ENCODE results near the gene LRP4.
A peak's percentile ranks its signal among the peaks of the same experiment; 100 is the strongest.
"Not testable (repeated sequence)": the region's sequence is repeated elsewhere in the genome, so short reads cannot be mapped to it uniquely, and the experiment has no call there.

LRP4 gene, protein sequence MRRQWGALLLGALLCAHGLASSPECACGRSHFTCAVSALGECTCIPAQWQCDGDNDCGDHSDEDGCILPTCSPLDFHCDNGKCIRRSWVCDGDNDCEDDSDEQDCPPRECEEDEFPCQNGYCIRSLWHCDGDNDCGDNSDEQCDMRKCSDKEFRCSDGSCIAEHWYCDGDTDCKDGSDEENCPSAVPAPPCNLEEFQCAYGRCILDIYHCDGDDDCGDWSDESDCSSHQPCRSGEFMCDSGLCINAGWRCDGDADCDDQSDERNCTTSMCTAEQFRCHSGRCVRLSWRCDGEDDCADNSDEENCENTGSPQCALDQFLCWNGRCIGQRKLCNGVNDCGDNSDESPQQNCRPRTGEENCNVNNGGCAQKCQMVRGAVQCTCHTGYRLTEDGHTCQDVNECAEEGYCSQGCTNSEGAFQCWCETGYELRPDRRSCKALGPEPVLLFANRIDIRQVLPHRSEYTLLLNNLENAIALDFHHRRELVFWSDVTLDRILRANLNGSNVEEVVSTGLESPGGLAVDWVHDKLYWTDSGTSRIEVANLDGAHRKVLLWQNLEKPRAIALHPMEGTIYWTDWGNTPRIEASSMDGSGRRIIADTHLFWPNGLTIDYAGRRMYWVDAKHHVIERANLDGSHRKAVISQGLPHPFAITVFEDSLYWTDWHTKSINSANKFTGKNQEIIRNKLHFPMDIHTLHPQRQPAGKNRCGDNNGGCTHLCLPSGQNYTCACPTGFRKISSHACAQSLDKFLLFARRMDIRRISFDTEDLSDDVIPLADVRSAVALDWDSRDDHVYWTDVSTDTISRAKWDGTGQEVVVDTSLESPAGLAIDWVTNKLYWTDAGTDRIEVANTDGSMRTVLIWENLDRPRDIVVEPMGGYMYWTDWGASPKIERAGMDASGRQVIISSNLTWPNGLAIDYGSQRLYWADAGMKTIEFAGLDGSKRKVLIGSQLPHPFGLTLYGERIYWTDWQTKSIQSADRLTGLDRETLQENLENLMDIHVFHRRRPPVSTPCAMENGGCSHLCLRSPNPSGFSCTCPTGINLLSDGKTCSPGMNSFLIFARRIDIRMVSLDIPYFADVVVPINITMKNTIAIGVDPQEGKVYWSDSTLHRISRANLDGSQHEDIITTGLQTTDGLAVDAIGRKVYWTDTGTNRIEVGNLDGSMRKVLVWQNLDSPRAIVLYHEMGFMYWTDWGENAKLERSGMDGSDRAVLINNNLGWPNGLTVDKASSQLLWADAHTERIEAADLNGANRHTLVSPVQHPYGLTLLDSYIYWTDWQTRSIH (N-terminal part only)

DNA sequence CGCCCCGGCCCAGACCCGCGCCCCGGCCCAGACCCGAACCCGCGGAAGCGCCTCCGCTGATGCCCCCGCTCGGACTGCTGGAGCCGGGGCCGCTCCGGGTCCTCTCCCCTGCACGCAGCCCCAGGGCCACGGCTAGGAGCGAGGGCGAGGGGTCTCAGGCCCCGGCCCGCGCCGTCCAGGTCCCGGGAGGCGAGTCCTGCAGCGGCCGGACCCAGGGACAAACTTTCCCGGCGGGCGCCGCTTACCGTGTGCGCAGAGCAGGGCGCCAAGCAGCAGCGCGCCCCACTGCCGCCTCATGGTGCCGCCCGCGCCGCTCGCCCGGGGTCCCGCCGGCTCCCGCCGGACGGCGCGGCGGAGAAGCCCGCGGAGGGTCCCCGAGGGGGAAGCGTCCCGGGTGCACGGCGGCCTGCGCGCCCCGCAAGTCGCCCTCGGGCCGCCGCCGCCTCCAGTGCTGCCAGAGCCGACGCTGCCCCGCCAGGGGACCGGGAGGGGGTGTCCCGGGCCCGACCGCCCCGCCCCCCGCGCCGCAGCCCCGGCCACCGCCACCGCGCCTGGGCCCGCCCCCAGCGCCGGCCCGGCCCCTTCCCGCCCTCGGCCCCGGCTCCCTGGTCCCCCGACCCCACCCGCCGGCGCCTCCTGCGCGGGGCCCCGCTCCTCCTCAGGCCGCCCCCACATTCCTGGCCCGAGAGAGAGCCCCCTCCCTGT is at the start of gene LRP4:
Gene LRP4 (minus strand): TSS at position 468 of the 705 bp plus-strand sequence. CDS start 171 bp downstream, at position 297.
- peak; percentile 50 for DNase-seq

DNA sequence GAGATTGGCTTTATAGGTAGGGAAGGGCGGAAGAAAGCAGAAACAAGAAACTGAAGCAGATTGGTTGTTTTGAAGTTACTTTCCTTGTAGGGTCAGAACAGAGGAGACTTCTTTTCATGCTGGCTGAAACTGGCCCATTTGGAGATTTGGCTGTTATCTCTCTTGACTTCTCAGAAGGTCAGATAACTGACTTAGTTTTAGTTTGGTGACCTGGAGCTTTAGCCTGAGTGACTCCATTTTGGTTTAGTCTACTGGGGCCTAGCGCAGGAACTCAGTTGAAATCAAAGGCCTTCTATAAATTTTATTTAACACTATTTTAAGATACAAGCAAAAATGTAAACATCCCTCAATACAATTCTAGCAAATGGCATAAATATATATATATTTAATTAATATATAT is 49.6 kb upstream of the LRP4 start:
- no peak for DNase-seq

DNA sequence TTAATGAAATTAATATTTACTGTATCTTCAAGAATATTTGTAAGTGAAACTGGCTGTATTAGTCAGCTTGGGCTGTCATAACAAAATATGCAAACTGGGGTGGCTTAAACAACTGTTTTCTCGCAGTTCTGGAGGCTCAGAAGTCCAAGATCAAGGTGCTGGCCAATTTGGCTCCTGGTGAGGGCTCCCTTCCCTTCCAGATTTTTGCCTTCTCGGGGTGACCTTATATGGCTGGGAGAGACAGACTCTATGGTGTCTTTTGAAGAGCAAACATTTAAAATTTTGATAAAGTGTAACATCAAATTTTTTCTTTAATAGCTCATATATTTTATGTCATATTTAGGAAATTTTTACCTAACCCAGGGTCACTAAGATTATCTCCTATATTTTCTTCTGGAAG is 48.4 kb upstream of the LRP4 start:
- DNase-seq, result no peak

DNA sequence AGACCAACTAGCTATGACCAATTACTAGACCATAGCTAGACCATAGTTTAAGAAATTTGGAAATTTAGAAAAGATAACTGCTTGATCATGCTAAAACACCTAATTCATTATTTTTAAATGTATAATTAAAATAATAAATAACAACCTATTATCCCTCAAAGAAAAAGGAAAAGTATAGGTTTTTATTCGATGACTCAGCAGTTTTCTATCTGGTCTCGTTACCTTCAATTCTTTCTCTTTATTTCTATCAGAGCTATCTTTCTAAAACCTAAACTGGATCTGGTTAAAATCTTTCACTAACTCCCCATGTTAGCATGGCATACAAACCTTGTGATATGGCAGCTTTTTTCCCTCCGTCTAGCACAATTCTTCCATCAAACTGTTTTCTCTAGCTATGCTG is 45.5 kb upstream of the LRP4 start:
- no peak for DNase-seq

DNA sequence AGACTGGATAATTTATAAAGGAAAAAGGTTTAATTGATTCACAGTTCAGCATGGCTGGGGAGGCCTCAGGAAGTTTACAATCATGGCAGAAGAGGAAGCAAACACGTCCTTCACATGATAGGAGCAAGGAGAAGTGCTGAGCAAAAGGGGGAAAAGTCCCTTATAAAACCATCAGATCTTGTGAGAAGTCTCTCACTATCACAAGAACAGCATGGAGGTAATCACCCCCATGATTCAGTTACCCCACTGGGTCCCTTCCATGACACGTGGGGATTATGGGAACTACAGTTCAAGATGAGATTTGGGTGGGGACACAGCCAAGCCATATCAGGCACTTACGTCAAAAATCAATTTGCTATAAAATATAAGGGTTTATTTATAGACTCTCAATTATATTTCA is 43.5 kb upstream of the LRP4 start:
- not testable (repeated sequence) for DNase-seq

DNA sequence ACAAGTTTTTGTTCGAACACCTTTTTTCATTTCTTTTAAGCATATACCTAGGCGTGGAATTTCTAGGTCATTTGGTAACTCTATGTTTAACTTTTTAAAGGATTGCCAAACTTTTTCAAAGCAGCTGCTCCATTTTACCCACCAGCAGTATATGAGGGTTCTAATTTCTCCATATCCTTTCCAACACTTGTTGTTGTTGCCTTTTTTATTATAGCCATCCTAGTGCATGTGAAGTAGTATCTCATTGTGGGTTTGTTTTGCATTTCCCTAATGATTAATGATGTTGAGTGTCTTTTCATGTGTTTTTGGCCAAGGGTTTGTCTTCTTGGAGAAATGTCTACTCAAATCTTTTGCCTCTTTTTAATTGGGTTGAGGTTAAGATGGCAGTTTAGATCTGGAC is 42.7 kb upstream of the LRP4 start:
- DNase-seq, result no peak

DNA sequence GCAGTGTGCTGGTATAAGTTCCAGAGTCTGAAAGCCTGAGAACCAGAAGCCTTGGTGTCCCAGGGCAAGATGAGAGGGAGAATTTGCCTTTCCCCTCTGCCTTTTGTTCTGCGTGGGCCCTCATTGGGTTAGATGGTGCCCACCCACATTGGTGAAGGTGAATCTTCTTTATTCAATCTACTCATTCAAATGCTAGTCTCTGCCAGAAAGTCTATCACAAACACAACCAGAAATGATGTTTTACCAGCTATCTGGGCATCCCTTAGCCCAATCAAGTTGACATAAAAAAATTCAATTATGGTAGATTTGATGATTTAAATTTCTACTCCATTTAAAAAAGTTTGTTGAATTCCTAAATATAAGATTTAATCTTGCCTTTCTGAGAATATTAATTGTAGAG is 40.4 kb upstream of the LRP4 start:
- no peak for DNase-seq

DNA sequence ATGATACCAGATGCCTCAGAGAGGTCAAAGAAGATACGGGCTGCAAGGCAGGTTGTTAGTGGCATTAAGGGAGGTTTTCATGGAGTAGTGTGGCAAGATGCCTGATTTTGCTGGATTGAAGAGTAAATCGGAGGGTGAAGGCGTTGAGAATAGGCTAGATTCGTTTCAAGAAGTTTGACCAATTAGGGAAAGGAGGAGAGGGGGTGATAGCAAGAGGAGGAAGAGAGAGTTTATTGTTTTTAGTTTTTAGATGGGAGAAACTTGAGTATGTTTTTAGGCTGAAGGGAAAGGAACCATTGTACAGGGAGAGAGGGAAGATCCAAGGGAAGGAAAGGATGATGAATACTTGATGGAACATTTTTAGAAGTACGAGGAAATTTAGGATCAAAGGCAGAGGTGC is 34.7 kb upstream of the LRP4 start:
- no peak for DNase-seq

DNA sequence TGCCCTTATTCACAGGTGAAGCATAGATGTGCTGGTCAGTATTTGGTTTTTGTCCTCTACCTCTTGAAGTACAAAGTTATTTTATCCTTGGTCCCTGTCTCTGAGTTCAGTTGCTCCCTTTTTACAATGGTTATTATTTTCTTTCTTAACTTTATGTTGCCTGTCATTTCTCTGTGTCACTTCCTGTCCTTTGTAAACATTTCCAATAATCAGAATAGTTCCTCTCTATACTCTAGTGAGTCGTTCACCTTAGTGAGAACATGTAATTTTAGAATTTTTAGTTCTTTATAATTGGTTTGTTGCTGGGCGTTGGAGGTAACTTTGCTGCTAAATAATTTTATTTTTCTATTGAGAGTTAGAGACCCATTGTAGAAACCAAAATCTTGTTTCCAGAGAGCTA is 34.2 kb upstream of the LRP4 start:
- no peak for DNase-seq

DNA sequence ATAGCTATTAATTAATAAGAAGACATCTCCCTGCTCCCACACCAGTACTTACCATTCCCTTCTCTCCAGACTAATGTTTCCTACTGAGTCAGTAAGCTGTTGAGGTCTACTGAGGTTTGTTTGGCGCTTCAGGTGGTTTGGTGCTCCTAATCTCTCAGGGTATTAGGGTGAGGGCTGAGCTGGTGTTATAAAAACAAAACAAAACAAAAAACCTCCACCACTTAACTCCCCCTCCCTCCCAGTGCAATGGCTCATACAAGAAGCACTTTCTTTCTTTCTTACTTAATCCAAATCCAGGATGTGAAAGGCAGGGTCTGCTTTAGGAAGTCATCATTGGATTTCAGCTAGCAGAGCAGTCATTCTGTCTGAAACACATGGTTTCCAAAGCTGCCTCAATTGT is 33.5 kb upstream of the LRP4 start:
- DNase-seq, result no peak

DNA sequence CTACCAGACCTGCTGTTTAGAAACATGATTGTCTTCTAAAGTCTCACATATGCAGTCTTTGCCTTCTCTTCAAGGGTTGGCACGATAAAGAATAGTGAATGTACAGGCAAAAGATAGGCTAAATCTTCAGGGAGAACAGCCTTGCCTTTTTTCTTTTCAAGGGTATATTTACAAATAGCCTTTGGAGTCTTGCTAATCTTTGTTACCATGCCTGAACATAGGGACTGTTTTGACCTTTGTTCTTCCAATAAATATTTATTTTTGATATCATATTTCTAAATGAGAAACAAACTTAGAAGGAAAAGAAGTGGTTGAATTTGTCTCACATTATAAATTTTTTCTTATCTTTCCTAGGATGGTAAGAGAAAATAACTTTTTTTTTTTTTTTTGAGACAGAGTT is 30.9 kb upstream of the LRP4 start:
- no peak for DNase-seq

DNA sequence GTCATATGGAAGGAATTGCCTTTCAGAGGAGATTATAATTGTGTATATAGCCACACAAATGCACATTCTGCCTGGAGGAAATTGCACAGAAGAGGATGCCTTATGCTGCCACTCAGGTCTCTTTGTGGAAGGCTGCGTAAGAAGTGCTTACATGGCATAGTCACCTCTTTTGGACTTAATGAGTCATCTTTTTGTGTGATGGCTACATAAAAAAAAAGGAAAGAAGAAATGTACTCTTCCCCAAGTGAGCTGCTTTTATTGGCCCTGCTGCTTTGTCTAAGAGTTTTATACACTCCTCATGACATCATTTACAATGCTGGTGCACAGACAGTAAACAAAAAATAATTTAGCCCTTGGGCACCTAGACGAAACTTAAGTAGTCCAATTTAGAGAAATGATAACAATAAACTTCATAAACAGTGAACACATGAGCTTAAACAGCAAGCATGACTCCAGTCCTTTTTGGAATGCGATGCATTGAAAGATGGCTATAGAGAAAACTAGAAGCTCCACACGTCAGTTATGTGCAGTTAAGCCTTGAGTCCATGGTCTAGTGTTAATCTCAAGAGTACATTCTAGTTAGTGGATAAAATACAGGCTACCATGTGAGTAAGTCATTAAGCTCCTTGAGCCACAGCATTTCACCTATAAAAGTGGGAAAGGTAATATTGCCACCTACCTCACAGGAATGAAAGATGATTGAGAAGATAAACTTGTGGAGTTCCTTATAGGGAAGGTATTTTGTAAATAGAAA is 30.2 kb upstream of the LRP4 start:
- DNase-seq, result no peak

DNA sequence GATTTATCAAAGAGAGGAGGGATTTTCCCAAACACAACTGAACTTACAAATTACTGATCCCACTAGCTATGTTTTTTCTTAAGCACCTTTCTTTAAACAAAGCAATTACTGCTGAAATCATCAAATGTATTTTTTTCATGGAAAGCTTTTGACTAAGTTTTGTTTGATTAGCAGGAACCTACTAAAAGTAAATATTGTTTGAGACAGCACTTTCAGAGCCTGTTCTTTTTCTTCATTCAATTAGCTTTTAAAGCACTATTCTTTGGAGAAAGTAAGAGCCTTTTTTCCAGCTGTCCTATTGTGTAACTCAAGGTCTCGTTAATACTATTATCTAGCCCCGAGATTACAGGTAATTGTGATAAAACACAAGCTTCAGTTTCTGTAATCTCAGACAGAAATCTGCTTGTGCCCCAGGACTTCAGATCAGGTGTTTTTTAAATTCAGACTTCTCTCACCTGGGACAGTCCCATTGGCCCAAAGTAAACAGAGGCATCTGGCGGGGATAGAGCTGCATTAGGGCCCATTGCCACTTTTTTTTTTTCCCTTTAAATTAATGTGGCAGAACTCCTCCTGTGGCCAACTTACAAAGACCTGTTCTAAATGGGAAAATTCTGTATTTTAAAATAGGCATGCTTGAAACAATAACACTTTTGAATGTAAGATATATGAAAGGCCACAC is 29.2 kb upstream of the LRP4 start:
- DNase-seq, result no peak

DNA sequence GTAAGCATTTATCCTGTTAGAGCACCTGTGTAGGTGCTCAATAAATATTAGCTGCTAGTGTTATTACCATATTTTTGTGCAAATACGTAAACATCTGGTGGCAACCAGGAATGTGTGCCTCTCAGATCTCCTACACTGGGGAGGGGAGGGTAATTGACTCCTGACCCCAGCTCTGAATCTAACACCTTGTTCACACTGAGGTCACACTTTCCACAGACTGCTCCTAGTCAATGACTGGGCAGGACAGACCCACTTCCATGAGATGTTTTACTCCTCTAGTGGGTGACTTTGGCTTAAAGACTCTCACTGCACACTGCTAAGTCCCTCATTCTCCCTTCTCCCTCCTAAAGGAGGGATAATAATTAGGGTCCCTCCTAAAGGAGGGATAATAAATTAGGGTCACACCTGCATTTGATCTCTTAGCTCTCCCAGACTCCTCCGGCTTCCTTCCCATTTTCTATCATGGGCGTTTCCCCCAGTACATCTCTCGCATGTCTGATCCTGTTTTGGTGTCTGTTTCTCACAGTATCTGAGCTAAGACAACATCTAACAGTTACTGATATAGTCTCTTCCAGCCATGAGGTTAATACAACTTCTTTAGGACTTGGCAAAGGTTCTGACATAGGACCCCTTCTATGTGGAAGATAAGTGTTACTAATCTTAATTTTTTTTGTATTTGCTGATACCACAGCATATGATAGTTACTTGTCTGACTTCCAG is 26.2 kb upstream of the LRP4 start:
- no peak for DNase-seq

DNA sequence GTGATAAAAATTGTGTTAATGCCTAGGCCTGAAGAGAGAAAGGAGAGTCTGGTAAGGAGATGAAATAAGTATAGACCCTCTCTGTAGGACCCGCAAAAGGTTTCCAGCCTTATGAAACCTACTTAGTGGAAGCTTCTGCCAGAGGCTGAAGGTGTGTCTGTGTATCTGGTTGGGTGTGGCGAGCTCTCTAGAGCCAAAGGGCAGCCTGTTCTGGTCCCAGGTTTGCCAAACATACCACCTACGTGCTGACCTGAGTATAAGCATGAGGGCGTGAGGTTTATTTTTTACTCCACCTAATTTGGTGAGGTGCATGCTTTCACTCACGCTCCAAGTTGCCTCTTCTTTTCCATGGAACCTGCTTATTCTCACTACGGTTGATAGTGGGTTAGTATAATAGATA is 23.8 kb upstream of the LRP4 start:
- no peak for DNase-seq

DNA sequence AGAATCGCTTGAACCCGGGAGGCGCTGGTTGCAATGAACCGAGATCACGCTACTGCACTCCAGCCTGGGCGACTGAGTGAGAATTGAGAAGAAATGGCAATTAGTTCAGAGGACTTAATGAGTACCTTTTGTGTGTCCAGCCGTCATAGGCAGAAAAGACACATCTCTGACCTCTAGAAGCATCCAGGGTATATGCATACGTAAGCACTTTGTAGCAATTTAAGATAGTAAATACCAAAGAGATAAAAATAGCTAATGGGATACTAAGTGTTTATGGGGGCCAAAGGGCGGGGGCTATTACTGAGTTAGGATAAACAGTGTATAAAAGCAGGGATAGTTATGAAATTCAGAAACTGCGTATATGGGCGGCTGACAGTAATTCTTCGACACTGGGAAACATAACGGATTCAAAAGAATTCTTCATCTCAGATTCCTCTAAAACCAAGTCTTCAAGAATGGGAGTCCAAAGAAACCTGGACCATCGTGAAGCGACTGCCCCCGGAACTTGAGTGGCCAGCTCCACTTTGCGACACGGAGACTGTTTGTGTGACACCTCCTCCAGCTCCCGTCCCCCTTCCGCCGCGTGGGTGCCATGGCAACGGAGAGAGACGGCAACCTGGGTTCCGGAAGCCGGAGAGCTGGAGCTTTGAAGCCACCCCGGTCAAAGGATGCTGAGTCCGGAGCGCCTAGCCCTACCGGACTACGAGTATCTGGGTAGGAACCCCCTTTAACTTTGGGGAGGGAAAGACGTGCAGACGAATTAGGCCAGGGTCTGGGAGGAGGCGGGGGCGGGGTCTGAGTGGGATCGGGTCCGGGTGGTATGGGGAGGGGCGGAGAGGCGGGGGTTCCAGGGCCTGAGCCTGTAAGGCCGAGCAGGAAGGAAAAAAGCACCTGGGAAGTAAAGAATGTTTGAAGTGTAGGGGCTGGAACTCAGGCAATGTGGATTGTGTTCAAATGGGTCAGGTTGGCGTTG is 18.1 kb upstream of the LRP4 start, which contains the start of gene CSTPP1:
Gene CSTPP1 (plus strand): TSS at position 624 of the 973 bp plus-strand sequence. CDS start 45 bp downstream, at position 669.
- DNase-seq, result peak; percentile 94

DNA sequence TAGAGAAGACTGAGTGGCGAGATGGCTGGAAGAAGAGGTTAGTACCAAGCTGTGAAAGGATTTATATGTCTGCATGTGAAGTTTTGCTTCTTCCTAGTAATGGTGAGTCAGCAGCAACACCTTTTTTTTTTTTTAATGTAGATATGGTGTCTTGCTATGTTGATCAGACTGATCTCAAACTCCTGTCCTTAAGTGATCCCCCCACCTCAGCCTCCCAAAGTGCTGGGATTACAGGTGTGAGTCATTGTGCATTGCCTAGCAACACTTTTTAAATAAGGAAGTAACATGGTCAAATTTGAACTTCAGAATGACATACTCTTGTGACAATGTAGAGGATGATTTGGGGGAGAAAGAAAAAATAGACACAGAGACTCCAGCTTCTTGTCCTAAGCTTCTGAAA is 11.7 kb upstream of the LRP4 start:
- DNase-seq, result peak; percentile 5

DNA sequence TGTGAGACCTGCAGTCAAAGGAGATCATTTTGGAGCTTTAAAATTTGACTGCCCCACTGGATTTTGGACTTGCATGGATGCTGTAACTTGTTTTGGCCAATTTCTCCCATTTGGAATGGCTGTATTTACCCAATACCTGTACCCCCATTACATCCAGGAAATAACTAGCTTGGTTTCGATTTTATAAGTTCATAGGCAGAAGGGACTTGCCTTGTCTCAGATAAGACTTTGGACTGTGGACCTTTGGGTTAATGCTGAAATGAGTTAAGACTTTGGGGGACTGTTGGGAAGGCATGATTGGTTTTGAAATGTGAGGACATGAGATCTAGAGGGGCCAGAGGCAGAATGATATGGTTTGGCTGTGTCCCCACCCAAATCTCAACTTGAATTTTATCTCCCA is 10.4 kb upstream of the LRP4 start:
- DNase-seq, result not testable (repeated sequence)

DNA sequence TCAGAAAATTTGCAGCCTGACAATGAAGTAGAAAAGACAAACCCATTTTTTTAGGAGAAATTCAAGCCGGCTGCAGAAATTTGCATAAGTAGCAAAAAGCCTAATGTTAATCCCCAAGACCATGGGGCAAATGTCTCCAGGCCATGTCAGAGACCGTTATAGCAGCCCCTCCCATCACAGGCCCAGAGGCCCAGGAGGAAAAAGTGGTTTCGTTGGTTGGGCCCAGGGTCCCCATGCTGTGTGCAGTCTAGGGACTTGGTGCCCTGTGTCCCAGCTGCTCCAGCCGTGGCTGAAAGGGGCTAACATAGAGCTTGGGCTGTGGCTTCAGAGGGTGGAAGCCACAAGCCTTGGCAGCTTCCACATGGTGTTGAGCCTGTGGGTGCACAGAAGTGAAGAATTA is 9.6 kb upstream of the LRP4 start:
- DNase-seq, result not testable (repeated sequence)

Data from CD4-positive, alpha-beta T cell treated with Interleukin-17A for 4 hours (primary cell).